MM.1S (cell line): Measurements from ENCODE around the gene CEACAM7.

Source experiments
- CTCF ChIP-seq: fragments of 300-600 bp; sonication (generic); IDR thresholded peaks from 2 replicates; pipeline ENCODE4 v1.5.1; 2016; ENCODE audit warnings: antibody characterized with exemption, low read length, mixed read lengths
- EZH2 ChIP-seq: fragments of 300-600 bp; sonication (generic); optimal IDR thresholded peaks from 2 replicates; pipeline ENCODE3; 2017; ENCODE audit warnings: low read depth, mild to moderate bottlenecking, antibody characterized with exemption, low read length, mixed read lengths

GRCh38 chr19:41689993-41690800 is 2.1 kb upstream of the CEACAM7 start:
- no peak for TF ChIP-seq CTCF
- TF ChIP-seq EZH2: no peak
